ENCODE results near the gene APLNR. TPM values are rescaled to one million over a fixed set of nuclear protein-coding genes. Genes with fewer than 3 reads are reported as not detected.

APLNR gene
- total RNA-seq, 2 donors from 2014 or later, result not detected

DNA sequence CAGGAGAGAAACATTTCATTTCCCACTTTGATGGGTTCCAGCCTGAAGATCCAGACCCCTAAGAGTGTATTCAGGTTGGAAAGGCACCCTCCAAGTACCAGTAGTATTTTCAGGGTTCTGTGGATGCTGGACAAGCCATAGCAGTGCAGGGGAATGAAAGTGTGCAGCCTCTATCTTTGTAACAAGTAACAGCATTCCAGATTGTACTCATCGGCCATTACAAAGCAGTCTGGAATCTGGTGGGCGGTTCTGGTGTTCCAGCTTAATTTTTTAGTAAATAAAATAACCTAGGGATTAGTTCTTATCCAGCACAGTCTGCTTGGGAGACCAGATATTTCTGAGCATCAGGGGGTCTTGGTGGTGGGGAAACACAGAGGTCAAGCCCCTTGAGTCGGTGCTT is 22.6 kb downstream of the APLNR start:
- H3K27me3 Mint-ChIP-seq, result peaks cover 21% of the 10 kb centered on the region
- no peaks in the 10 kb centered on the region for H3K4me1 Mint-ChIP-seq
- no peak for ATAC-seq (replicated peaks)
- no peaks in the 10 kb centered on the region for H3K9me3 Mint-ChIP-seq
- H3K27ac Mint-ChIP-seq, result no peak overlapping the region
- no peaks in the 10 kb centered on the region for H3K36me3 Mint-ChIP-seq (ENCODE audit: low read depth)
- H3K4me3 Mint-ChIP-seq, result no peak overlapping the region

DNA sequence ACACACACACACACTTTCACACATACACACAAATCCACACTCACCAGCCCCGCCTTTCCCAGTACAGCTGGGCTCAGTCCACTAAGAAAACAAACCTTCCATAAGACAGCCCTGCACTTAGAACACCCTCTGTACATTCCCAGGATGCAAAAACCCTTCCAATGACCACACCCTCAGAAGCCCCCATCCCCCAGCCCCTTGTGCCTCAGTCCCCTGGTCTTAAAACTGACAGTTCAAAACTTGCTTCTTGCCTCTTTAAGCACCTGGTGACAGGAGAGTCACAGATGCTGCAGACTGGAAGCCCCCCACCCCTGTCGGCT is 23.0 kb downstream of the APLNR start:
- H3K4me1 Mint-ChIP-seq, result no peaks in the 10 kb centered on the region
- no peak overlapping the region for H3K27ac Mint-ChIP-seq
- no peak overlapping the region for H3K4me3 Mint-ChIP-seq
- peaks cover 19% of the 10 kb centered on the region for H3K27me3 Mint-ChIP-seq
- ATAC-seq (replicated peaks), result no peak
- H3K36me3 Mint-ChIP-seq (ENCODE audit: low read depth), result no peaks in the 10 kb centered on the region
- H3K9me3 Mint-ChIP-seq, result no peaks in the 10 kb centered on the region

DNA sequence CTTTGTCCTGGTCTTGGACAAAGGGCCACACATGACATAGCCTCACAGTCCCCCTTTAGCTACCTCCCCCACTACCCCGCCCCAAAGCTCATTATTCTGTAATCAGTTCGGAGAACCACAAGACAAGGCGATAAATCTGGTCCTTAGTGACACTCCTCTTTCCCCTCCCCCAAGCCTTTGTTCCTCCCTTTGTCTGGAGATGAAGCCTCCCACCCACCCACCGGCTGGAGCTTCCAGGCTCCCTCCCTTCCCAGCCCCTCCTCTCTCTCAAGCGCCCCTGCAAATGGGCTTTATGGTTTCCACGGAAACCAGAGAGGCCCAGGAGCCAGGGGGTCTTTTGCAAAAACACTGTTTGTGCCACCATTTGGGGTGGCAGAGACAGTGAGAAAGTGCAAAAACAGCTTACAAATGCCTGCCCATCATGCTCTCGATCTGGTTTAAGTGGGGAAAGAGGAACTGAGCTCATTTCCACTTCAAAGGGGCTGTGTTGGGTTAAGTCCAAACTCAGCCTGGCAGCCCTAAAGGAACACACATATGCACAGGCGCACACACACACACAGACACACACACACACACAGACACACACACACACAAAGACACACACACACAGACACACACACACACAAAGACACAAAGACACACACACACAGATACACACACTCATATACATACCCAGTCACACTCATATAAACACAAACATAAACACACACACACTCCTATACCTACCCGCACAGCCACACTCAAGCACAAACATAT is 23.5 kb downstream of the APLNR start:
- Mint-ChIP-seq H3K27me3 (peaks cover 17% of the 10 kb centered on the region), H3K9me3 (no peaks in the 10 kb centered on the region), H3K4me1 (no peaks in the 10 kb centered on the region), H3K4me3 (no peak overlapping the region), H3K27ac (no peak overlapping the region), H3K36me3 (ENCODE audit: low read depth) (no peaks in the 10 kb centered on the region)
- ATAC-seq (replicated peaks), result no peak

GRCh38 chr11:57210781-57211180 is 26.3 kb downstream of the APLNR start:
- Mint-ChIP-seq H3K4me3 (no peak overlapping the region), H3K4me1 (no peaks in the 10 kb centered on the region), H3K27ac (no peak overlapping the region), H3K9me3 (no peaks in the 10 kb centered on the region), H3K27me3 (peaks cover 9% of the 10 kb centered on the region), H3K36me3 (ENCODE audit: low read depth) (no peaks in the 10 kb centered on the region)
- ATAC-seq (replicated peaks), result no peak

DNA sequence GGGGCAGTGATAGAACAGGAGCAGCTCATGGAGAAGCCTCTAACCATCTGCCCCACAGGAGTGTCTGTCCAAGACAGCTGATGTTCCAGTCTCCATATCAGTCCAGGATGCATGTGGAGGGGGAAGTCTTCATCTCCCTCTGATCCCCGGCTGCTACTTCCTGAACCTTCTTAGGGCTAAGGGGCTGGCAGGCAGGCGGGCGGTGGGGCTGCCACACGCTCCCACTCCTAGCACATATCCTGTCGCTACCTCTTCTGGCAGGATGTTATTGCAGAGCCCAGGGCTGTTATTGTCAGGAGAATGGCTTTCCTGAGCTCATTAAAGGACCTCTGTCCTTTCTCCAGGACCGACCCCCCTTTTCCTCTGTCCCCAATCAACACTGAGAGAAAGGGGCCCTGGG is 29.9 kb downstream of the APLNR start:
- no peak overlapping the region for H3K4me3 Mint-ChIP-seq
- H3K4me1 Mint-ChIP-seq, result no peaks in the 10 kb centered on the region
- peaks cover 17% of the 10 kb centered on the region for H3K27me3 Mint-ChIP-seq
- no peak overlapping the region for H3K27ac Mint-ChIP-seq
- no peak for ATAC-seq (replicated peaks)
- H3K36me3 Mint-ChIP-seq (ENCODE audit: low read depth), result no peaks in the 10 kb centered on the region
- H3K9me3 Mint-ChIP-seq, result no peaks in the 10 kb centered on the region

DNA sequence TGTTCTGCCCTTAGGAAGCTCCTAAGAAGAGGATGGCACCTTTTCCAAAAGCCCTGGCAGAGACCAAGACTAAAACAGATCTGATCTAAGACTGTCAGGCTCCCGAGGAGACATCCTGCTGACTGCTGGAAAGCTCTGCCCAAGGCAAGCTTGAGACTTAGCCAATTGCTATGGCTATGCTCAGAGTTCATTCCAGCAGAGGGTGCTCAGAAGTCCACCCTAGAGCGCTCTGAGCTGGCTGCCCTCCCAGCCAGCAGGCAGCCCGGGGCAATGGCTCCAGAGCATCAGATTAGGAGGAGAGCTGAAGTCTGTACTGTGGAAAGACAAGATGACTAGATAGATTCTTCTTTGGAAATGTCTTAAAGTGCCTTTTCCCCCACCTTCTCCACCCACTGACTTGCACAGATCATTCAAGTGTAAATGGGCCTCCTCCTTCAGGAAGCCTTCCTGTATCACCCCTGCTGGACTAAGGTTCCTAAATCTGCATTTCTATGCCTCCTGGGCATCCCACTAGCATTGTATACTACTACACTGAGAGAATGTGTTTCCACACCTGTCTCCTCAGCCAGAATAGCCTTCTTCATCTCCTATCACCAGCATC is 31.9 kb downstream of the APLNR start:
- Mint-ChIP-seq H3K27me3 (peaks cover 18% of the 10 kb centered on the region), H3K4me3 (no peak overlapping the region), H3K9me3 (no peaks in the 10 kb centered on the region), H3K36me3 (ENCODE audit: low read depth) (no peaks in the 10 kb centered on the region), H3K4me1 (no peaks in the 10 kb centered on the region), H3K27ac (no peak overlapping the region)
- no peak for ATAC-seq (replicated peaks)

DNA sequence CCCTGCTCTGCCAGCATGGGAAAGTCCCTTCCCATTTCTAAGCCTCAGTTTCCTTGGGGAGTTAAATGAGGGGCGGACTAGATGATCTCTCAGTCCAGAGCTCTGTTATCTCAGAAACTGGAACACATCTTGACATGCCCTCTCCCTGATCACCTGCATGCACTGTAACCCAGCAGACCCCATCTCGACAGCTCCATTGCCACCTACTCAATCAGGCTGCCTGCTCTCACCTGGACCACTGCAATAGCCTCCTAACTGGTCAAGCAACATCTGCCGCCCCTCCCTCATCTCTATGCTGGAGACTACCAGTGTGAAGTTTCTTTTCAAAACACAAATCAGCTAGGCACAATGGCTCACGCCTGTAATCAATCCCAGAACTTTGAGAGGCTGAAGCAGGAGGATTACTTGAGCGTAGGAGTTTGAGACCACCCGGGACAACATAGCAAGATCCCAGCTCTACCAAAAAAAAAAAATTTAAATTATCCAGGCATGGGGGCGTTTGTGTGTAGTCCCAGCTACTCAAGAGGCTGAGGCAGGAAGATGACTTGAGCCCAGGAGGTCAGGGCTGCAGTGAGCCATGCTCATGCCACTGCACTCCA is 33.1 kb downstream of the APLNR start:
- H3K27me3 Mint-ChIP-seq, result peaks cover 18% of the 10 kb centered on the region
- no peaks in the 10 kb centered on the region for H3K9me3 Mint-ChIP-seq
- H3K27ac Mint-ChIP-seq, result no peak overlapping the region
- H3K4me1 Mint-ChIP-seq, result no peaks in the 10 kb centered on the region
- no peak overlapping the region for H3K4me3 Mint-ChIP-seq
- no peaks in the 10 kb centered on the region for H3K36me3 Mint-ChIP-seq (ENCODE audit: low read depth)
- ATAC-seq (replicated peaks), result no peak

DNA sequence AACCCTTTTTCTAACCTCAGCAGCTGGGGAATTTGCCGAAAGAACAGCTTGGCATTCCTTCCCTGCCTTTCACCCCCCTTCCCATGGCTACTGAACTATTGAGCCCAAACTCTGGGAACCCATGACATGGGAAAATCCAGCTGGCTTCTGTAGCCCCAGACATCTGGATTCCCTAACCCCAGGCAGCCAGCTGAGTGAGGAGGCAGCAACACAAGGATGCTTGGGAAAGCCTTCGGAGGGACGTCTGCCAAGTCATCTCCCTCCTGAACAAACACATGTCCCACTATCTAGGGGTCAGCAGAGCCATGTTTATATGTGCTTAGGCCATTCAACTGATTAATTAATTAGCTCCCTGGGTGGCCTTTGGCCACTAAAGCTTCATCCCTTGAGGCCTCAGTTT is 33.7 kb downstream of the APLNR start:
- Mint-ChIP-seq H3K4me3 (no peak overlapping the region), H3K9me3 (no peaks in the 10 kb centered on the region), H3K36me3 (ENCODE audit: low read depth) (no peaks in the 10 kb centered on the region), H3K4me1 (no peaks in the 10 kb centered on the region), H3K27me3 (peaks cover 18% of the 10 kb centered on the region), H3K27ac (no peak overlapping the region)
- no peak for ATAC-seq (replicated peaks)

GRCh38 chr11:57202281-57202680 is 34.8 kb downstream of the APLNR start:
- ATAC-seq (replicated peaks), result no peak
- Mint-ChIP-seq H3K27me3 (peaks cover 18% of the 10 kb centered on the region), H3K4me3 (no peak overlapping the region), H3K4me1 (no peaks in the 10 kb centered on the region), H3K27ac (no peak overlapping the region), H3K9me3 (no peaks in the 10 kb centered on the region), H3K36me3 (ENCODE audit: low read depth) (no peaks in the 10 kb centered on the region)

- Mint-ChIP-seq H3K4me3 (no peak overlapping the region), H3K9me3 (no peaks in the 10 kb centered on the region), H3K27ac (no peak overlapping the region), H3K36me3 (ENCODE audit: low read depth) (no peaks in the 10 kb centered on the region), H3K27me3 (peaks cover 19% of the 10 kb centered on the region), H3K4me1 (no peaks in the 10 kb centered on the region)
- ATAC-seq (replicated peaks), result no peak
These were observed 36.1 kb downstream of the APLNR start for GRCh38 chr11:57200917-57201316.

- ATAC-seq (replicated peaks), result no peak
- Mint-ChIP-seq H3K36me3 (ENCODE audit: low read depth) (no peaks in the 10 kb centered on the region), H3K9me3 (no peaks in the 10 kb centered on the region), H3K4me3 (no peak overlapping the region), H3K27me3 (peaks cover 16% of the 10 kb centered on the region), H3K4me1 (no peaks in the 10 kb centered on the region), H3K27ac (no peak overlapping the region)
These were observed 37.7 kb downstream of the APLNR start for GRCh38 chr11:57199330-57199729.

- no peaks in the 10 kb centered on the region for H3K4me1 Mint-ChIP-seq
- H3K4me3 Mint-ChIP-seq, result no peak overlapping the region
- peaks cover 16% of the 10 kb centered on the region for H3K27me3 Mint-ChIP-seq
- ATAC-seq (replicated peaks), result no peak
- no peaks in the 10 kb centered on the region for H3K9me3 Mint-ChIP-seq
- H3K27ac Mint-ChIP-seq, result no peak overlapping the region
- H3K36me3 Mint-ChIP-seq (ENCODE audit: low read depth), result no peaks in the 10 kb centered on the region
These were observed 39.3 kb downstream of the APLNR start for GRCh38 chr11:57197762-57198161.

- no peak for ATAC-seq (replicated peaks)
- peaks cover 16% of the 10 kb centered on the region for H3K27me3 Mint-ChIP-seq
- H3K9me3 Mint-ChIP-seq, result no peaks in the 10 kb centered on the region
- H3K27ac Mint-ChIP-seq, result no peak overlapping the region
- no peaks in the 10 kb centered on the region for H3K36me3 Mint-ChIP-seq (ENCODE audit: low read depth)
- no peaks in the 10 kb centered on the region for H3K4me1 Mint-ChIP-seq
- no peak overlapping the region for H3K4me3 Mint-ChIP-seq
These were observed 40.5 kb downstream of the APLNR start for GRCh38 chr11:57196596-57196995.

DNA sequence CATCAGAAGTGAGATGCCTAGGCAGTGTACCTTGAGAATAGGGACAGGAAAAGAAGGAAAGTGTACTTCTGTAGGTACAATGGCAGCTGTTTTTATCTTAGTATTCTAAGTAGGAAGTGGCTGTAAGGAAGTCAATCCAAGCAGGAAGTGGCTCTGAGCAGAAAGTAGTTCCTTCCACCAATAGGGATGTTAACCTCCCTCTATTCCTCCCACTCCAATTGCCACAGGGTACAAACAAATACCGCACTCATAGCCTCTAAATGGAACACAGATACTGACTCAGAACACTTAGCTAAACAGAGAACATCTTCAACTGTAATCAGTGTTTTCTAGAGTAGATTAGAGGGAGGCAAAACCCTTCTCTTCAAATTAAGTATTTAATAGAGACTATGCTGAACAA is 44.7 kb downstream of the APLNR start:
- no peak overlapping the region for H3K27ac Mint-ChIP-seq
- no peak overlapping the region for H3K4me3 Mint-ChIP-seq
- H3K4me1 Mint-ChIP-seq, result no peaks in the 10 kb centered on the region
- H3K27me3 Mint-ChIP-seq, result peaks cover 16% of the 10 kb centered on the region
- no peaks in the 10 kb centered on the region for H3K36me3 Mint-ChIP-seq (ENCODE audit: low read depth)
- ATAC-seq (replicated peaks), result no peak
- H3K9me3 Mint-ChIP-seq, result no peaks in the 10 kb centered on the region

Data from activated T-helper 17 cell treated with anti-CD3 and anti-CD28 coated beads, Interleukin-2, amount 50 U/mL, for 72 hours (primary cell).